ENCODE results near the gene ELAVL2. TPM values are rescaled to one million over a fixed set of nuclear protein-coding genes. Genes with fewer than 3 reads are reported as not detected.
A peak's percentile ranks its signal among the peaks of the same experiment; 100 is the strongest.

Gene ELAVL2
- total RNA-seq, 3 donors from 2014 or later: 0.59 to 1.1 (median 0.66) TPM

GRCh38 chr9:23820451-23821374 is 5.3 kb downstream of the ELAVL2 start:
- Histone ChIP-seq H3K4me1 (peaks cover 0 to 4% of the 10 kb centered on the region in 2 donors), H3K4me3 (peak overlapping the region; percentile 29 to 69 (median 52)), H3K9me3 (no peaks in the 10 kb centered on the region), H3K27ac (no peak overlapping the region), H3K36me3 (no peaks in the 10 kb centered on the region), H3K27me3 (peaks cover 6 to 53% of the 10 kb centered on the region in 2 donors)
- no peak for TF ChIP-seq POLR2A (IDR thresholded peaks at IDR 0.05)
- no peak for TF ChIP-seq CTCF (IDR thresholded peaks at IDR 0.05)
- TF ChIP-seq POLR2AphosphoS5 (IDR thresholded peaks at IDR 0.05): no peak
- DNase-seq (ENCODE audit: low spot score in 2 of 2): no peak
- intact Hi-C loops (cut with DNase I; ENCODE audit: low total_unique reads): loop anchor here (1.0 kb wide), 1 partner anchor 36 kb away; no protein-coding TSS in a partner anchor

- H3K27me3 ChIP-seq: peaks cover 6 to 42% of the 10 kb centered on the region in 2 donors
Observed at GRCh38 chr9:23819403-23819802, 6.6 kb downstream of the ELAVL2 start.

GRCh38 chr9:23814243-23814642 is 11.8 kb downstream of the ELAVL2 start:
- no peaks in the 10 kb centered on the region for H3K27me3 ChIP-seq
- no peaks in the 10 kb centered on the region for H3K4me1 ChIP-seq
- no peak overlapping the region for H3K4me3 ChIP-seq
- no peak overlapping the region for H3K27ac ChIP-seq
- no peak for DNase-seq (ENCODE audit: low spot score in 2 of 2)
- TF ChIP-seq CTCF (IDR thresholded peaks at IDR 0.05) (no peak), POLR2AphosphoS5 (IDR thresholded peaks at IDR 0.05) (no peak), POLR2A (IDR thresholded peaks at IDR 0.05) (no peak)
- no peaks in the 10 kb centered on the region for H3K9me3 ChIP-seq
- intact Hi-C loops (cut with DNase I; ENCODE audit: low total_unique reads): no loop called here
- H3K36me3 ChIP-seq: no peaks in the 10 kb centered on the region

More at GRCh38 chr9:23819403-23819802, 6.6 kb downstream of the ELAVL2 start:
- intact Hi-C loops (cut with DNase I; ENCODE audit: low total_unique reads): no loop called here
- Histone ChIP-seq H3K36me3 (no peaks in the 10 kb centered on the region), H3K27ac (no peak overlapping the region), H3K4me3 (no peak overlapping the region), H3K9me3 (no peaks in the 10 kb centered on the region), H3K4me1 (peaks cover 0 to 4% of the 10 kb centered on the region in 2 donors)
- no peak for TF ChIP-seq POLR2AphosphoS5 (IDR thresholded peaks at IDR 0.05)
- no peak for TF ChIP-seq POLR2A (IDR thresholded peaks at IDR 0.05)
- TF ChIP-seq CTCF (IDR thresholded peaks at IDR 0.05): no peak
- no peak for DNase-seq (ENCODE audit: low spot score in 2 of 2)

- TF ChIP-seq POLR2AphosphoS5 (IDR thresholded peaks at IDR 0.05) (no peak), CTCF (IDR thresholded peaks at IDR 0.05) (no peak), POLR2A (IDR thresholded peaks at IDR 0.05) (no peak)
- Histone ChIP-seq H3K27me3 (no peaks in the 10 kb centered on the region), H3K4me1 (no peaks in the 10 kb centered on the region), H3K36me3 (no peaks in the 10 kb centered on the region), H3K9me3 (no peaks in the 10 kb centered on the region), H3K4me3 (no peak overlapping the region), H3K27ac (no peak overlapping the region)
- DNase-seq (ENCODE audit: low spot score in 2 of 2): no peak
- intact Hi-C loops (cut with DNase I; ENCODE audit: low total_unique reads): no loop called here
Observed at GRCh38 chr9:23812673-23813072, 13.4 kb downstream of the ELAVL2 start.

GRCh38 chr9:23811633-23812032 is 14.4 kb downstream of the ELAVL2 start:
- intact Hi-C loops (cut with DNase I; ENCODE audit: low total_unique reads): no loop called here
- no peaks in the 10 kb centered on the region for H3K36me3 ChIP-seq
- no peaks in the 10 kb centered on the region for H3K9me3 ChIP-seq
- DNase-seq (ENCODE audit: low spot score in 2 of 2): no peak
- no peak overlapping the region for H3K4me3 ChIP-seq
- no peaks in the 10 kb centered on the region for H3K4me1 ChIP-seq
- TF ChIP-seq POLR2AphosphoS5 (IDR thresholded peaks at IDR 0.05) (no peak), CTCF (IDR thresholded peaks at IDR 0.05) (no peak), POLR2A (IDR thresholded peaks at IDR 0.05) (no peak)
- no peak overlapping the region for H3K27ac ChIP-seq
- H3K27me3 ChIP-seq: no peaks in the 10 kb centered on the region
